Vagina (tissue), 2 donors: ENCODE results near the gene CNST.

Experiments used
- POLR2A ChIP-seq, 2 donors: fragments of 450-650 bp; IDR thresholded peaks; one replicate each; pipeline ENCODE4 v1.6.1; 2017; ENCODE audit warnings: antibody characterized with exemption in 2 of 2, mild to moderate bottlenecking in 2 of 2, moderate library complexity in 2 of 2
- TF ChIP-seq, protein P1 (sequence below), 3 experiments: fragments of 450-650 bp in 2 of 3; fragments of 200-600 bp in 1 of 3; sonication (generic) in 1 of 3; IDR thresholded peaks; one replicate each; pipeline ENCODE4 v1.5.1; 2017 to 2019; ENCODE audit warnings: antibody characterized with exemption in 3 of 3, mild to moderate bottlenecking in 2 of 3, moderate library complexity in 2 of 3

DNA sequence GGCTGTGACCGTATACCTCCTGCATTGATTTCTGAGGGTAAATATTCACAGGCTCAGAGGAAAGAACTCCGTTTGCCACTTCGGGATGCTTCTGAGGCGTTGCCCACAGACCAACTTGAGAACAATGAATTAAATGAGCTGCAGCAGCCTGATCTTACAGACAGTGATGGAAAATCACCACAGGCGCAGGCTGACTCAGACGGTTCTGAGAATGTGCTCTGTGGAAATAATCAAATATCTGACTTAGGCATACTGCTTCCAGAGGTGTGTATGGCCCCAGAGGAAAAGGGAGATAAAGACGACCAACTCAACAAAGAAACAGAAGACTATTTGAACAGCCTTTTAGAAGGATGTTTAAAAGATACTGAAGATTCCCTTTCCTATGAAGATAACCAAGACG lies 81.3 kb downstream of the CNST start:
- TF ChIP-seq, protein P1, sequence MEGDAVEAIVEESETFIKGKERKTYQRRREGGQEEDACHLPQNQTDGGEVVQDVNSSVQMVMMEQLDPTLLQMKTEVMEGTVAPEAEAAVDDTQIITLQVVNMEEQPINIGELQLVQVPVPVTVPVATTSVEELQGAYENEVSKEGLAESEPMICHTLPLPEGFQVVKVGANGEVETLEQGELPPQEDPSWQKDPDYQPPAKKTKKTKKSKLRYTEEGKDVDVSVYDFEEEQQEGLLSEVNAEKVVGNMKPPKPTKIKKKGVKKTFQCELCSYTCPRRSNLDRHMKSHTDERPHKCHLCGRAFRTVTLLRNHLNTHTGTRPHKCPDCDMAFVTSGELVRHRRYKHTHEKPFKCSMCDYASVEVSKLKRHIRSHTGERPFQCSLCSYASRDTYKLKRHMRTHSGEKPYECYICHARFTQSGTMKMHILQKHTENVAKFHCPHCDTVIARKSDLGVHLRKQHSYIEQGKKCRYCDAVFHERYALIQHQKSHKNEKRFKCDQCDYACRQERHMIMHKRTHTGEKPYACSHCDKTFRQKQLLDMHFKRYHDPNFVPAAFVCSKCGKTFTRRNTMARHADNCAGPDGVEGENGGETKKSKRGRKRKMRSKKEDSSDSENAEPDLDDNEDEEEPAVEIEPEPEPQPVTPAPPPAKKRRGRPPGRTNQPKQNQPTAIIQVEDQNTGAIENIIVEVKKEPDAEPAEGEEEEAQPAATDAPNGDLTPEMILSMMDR (IDR thresholded peaks at IDR 0.05) = no peak
- TF ChIP-seq POLR2A (IDR thresholded peaks at IDR 0.05) = no peak
